Glutamatergic neuron (in vitro differentiated cells): Measurements from ENCODE around the gene DDX10. TPM values are rescaled to one million over a fixed set of nuclear protein-coding genes. Genes with fewer than 3 reads are reported as not detected.

ENCODE experiments used
- DNase-seq: peaks from one replicate; pipeline ENCODE4 v3.0.0; 2022
- H3K27ac Mint-ChIP-seq: one replicate; pipeline ENCODE4 v1.8.0; 2020; ENCODE audit warnings: mild to moderate bottlenecking, mixed read lengths, inconsistent platforms; ENCODE audit not compliant: unreplicated experiment
- H3K27me3 Mint-ChIP-seq: one replicate; pipeline ENCODE4 v1.8.0; 2020; ENCODE audit warnings: mild to moderate bottlenecking, moderate library complexity, mixed read lengths, inconsistent platforms; ENCODE audit not compliant: unreplicated experiment
- H3K36me3 Mint-ChIP-seq: one replicate; pipeline ENCODE4 v1.8.0; 2020; ENCODE audit warnings: mild to moderate bottlenecking, mixed read lengths, inconsistent platforms; ENCODE audit not compliant: unreplicated experiment
- H3K4me1 Mint-ChIP-seq: one replicate; pipeline ENCODE4 v1.8.0; 2020; ENCODE audit warnings: mild to moderate bottlenecking, low read depth, mixed read lengths, inconsistent platforms; ENCODE audit not compliant: unreplicated experiment
- H3K4me3 Mint-ChIP-seq: one replicate; pipeline ENCODE4 v1.8.0; 2020; ENCODE audit warnings: mild to moderate bottlenecking, mixed read lengths, inconsistent platforms; ENCODE audit not compliant: unreplicated experiment
- H3K9me3 Mint-ChIP-seq: one replicate; pipeline ENCODE4 v1.8.0; 2020; ENCODE audit warnings: mild to moderate bottlenecking, moderate library complexity, mixed read lengths, inconsistent platforms; ENCODE audit not compliant: unreplicated experiment
- CTCF ChIP-seq: fragments of 200-600 bp; sonication (generic); IDR thresholded peaks from one replicate; pipeline ENCODE4 v1.5.0; 2021; ENCODE audit not compliant: partially characterized antibody, unreplicated experiment
- total RNA-seq: library from RNA; stranded (reverse); fragmentation: NEBNext Ultra II Directional; extraction: Animal tissue kit (Norgen Biotek cat#: 25700); gene quantifications from one replicate; pipeline ENCODE4 v1.2.1, GENCODE V29; 2021; ENCODE audit not compliant: unreplicated experiment

DDX10 gene
- total RNA-seq, 1 donor from 2014 or later = 18.8 TPM

DNA sequence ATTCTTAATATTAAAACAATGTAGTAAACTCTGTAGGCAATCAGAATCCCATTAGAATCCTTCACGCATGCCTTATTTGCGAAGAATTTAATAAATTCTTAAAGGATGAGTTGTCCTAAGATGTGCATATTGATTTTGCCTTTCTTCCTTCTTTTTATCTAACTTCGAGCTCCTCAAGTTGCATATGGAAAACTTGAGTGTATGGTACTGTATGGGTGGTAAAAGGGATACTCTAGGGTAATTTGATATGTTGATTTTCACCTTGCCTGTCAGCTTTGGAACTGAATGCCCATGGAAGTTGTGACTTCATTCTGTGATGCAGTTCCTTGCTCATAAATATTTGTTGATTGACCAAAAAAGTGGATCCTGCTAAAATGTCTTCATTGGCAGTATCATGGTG, 193.8 kb downstream of the DDX10 start:
- Mint-ChIP-seq H3K4me1 (peaks cover 10% of the 10 kb centered on the region), H3K4me3 (no peak overlapping the region), H3K27ac (no peak overlapping the region), H3K9me3 (no peaks in the 10 kb centered on the region), H3K36me3 (no peaks in the 10 kb centered on the region), H3K27me3 (peaks cover 1% of the 10 kb centered on the region)
- no peak for TF ChIP-seq CTCF
- no peak for DNase-seq

- Mint-ChIP-seq H3K27me3 (peaks cover 1% of the 10 kb centered on the region), H3K4me3 (no peak overlapping the region)
- no peak for TF ChIP-seq CTCF
These were observed 194.6 kb downstream of the DDX10 start for GRCh38 chr11:108859510-108859909.

GRCh38 chr11:108863528-108863927, 198.7 kb downstream of the DDX10 start:
- H3K4me3 Mint-ChIP-seq = no peak overlapping the region
- H3K9me3 Mint-ChIP-seq = peaks cover 1% of the 10 kb centered on the region
- no peak for TF ChIP-seq CTCF
- no peak overlapping the region for H3K27ac Mint-ChIP-seq
- peaks cover 14% of the 10 kb centered on the region for H3K4me1 Mint-ChIP-seq
- no peaks in the 10 kb centered on the region for H3K36me3 Mint-ChIP-seq
- no peak for DNase-seq
- H3K27me3 Mint-ChIP-seq = peaks cover 3% of the 10 kb centered on the region

More at GRCh38 chr11:108859510-108859909, 194.6 kb downstream of the DDX10 start:
- H3K4me1 Mint-ChIP-seq = peaks cover 14% of the 10 kb centered on the region
- DNase-seq = no peak
- no peaks in the 10 kb centered on the region for H3K9me3 Mint-ChIP-seq
- H3K36me3 Mint-ChIP-seq = no peaks in the 10 kb centered on the region
- H3K27ac Mint-ChIP-seq = no peak overlapping the region

DNA sequence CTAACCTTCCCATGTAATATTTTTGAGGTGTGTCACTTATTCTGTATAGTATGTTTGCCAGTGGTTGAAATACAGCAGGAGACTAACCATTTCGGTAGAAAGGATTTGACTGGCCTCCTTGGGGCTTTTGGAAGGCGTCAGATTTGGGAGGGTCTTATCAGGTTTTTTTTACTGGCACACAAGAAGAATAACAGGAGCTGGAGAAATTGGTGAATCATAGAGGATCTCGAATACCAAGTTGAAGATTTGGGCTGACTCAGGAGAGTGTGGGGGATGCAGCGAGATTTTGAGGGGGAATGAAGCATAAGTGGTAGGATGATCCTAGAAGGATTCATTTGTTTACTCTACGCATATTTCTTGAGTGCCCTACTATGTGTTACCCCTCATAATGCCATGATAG, 200.5 kb downstream of the DDX10 start:
- Mint-ChIP-seq H3K4me1 (peaks cover 14% of the 10 kb centered on the region), H3K27ac (no peak overlapping the region), H3K27me3 (peaks cover 3% of the 10 kb centered on the region), H3K9me3 (peaks cover 1% of the 10 kb centered on the region), H3K36me3 (no peaks in the 10 kb centered on the region), H3K4me3 (no peak overlapping the region)
- TF ChIP-seq CTCF = no peak
- DNase-seq = no peak

DNA sequence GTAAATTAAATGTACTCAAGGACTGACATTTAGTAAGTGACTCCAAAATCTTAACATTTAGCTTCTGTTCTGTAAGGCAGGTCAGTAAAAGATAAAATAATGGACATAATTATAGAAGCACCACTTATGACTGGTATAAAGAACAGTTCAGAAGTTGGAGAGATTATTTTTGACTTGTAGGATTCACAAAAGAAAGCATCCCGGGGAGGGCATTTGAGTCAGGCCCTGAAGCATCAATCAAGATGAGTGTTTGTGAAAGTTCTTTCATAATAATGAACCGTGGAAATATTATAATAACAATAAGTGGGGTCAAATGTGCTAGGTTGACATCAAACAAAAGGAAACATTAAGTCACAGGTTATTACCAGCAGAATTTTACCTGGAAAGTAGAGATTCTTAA, 201.9 kb downstream of the DDX10 start:
- Mint-ChIP-seq H3K27ac (no peak overlapping the region), H3K27me3 (peaks cover 3% of the 10 kb centered on the region), H3K4me1 (peaks cover 6% of the 10 kb centered on the region), H3K4me3 (no peak overlapping the region), H3K9me3 (peaks cover 1% of the 10 kb centered on the region), H3K36me3 (no peaks in the 10 kb centered on the region)
- no peak for TF ChIP-seq CTCF
- DNase-seq = no peak
